Activated T-helper 2 cell treated with anti-CD3 and anti-CD28 coated beads, Interferon-gamma antibody, Interleukin-2, Interleukin-4, amounts not matched to agents 10 μg/mL and 5 μg/mL and 100 μg/mL, durations not matched to agents 14 hours and 24 hours and 36 hours (primary cell): ENCODE measurements around the gene KCNG2. TPM values are rescaled to one million over a fixed set of nuclear protein-coding genes. Genes with fewer than 3 reads are reported as not detected.

Experiments used
- DNase-seq: peaks from one replicate; pipeline ENCODE4 v3.0.0; 2021; ENCODE audit warnings: low spot score
- H3K27ac Mint-ChIP-seq: one replicate; pipeline ENCODE4 v1.8.0; 2021; ENCODE audit warnings: mixed read lengths
- H3K27me3 Mint-ChIP-seq: one replicate; pipeline ENCODE4 v1.8.0; 2021; ENCODE audit warnings: low read depth, mixed read lengths
- H3K36me3 Mint-ChIP-seq: one replicate; pipeline ENCODE4 v1.8.0; 2021; ENCODE audit warnings: low read depth, mixed read lengths
- H3K4me1 Mint-ChIP-seq: one replicate; pipeline ENCODE4 v1.8.0; 2021; ENCODE audit warnings: low read depth, mixed read lengths
- H3K4me3 Mint-ChIP-seq: one replicate; pipeline ENCODE4 v1.8.0; 2021; ENCODE audit warnings: low read depth, mild to moderate bottlenecking, moderate library complexity, mixed read lengths
- H3K9me3 Mint-ChIP-seq: one replicate; pipeline ENCODE4 v1.8.0; 2021; ENCODE audit warnings: mixed read lengths
- intact Hi-C: fragments of 100-400 bp; cut with micrococcal nuclease; formaldehyde crosslinking; loops from one replicate; pipeline ENCODE4 v1.15.1; 2023
- total RNA-seq: library from RNA; stranded (reverse); gene quantifications from 2 replicates; pipeline ENCODE4 v1.2.3, GENCODE V29; 2022

The KCNG2 gene
- total RNA-seq, 1 donor from 2014 or later, result not detected

- H3K9me3 Mint-ChIP-seq, result peaks cover 4% of the 10 kb centered on the region
- H3K4me1 Mint-ChIP-seq, result no peaks in the 10 kb centered on the region
- peaks cover 36% of the 10 kb centered on the region for H3K36me3 Mint-ChIP-seq
- no peak for DNase-seq
- H3K27ac Mint-ChIP-seq, result no peak overlapping the region
- H3K27me3 Mint-ChIP-seq, result no peaks in the 10 kb centered on the region
- H3K4me3 Mint-ChIP-seq, result no peak overlapping the region
- intact Hi-C loops, result no loop called here
Measured at GRCh38 chr18:79756143-79756500, 41.6 kb upstream of the KCNG2 start.

DNA sequence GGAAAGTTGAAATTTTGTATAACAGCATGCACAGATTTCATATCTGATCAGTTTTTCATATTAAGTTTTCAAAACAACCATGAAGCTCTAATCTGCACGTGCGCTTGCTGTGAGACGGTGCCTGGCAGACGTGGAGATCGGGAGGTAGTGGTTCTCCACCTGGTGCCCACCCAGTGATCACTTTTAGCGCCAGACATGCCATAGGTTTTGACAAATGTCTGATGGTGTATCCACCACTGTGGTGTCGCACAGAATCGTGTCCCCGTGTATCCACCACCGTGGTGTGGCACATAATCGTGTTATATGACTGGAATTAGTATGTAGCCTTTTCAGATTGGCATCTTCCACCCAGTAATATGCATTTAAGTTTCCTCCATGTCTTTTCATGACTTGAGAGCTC lies 40.9 kb upstream of the KCNG2 start:
- H3K27ac Mint-ChIP-seq, result no peak overlapping the region
- H3K4me1 Mint-ChIP-seq, result no peaks in the 10 kb centered on the region
- no peak for DNase-seq
- intact Hi-C loops, result no loop called here
- H3K36me3 Mint-ChIP-seq, result peaks cover 36% of the 10 kb centered on the region
- H3K9me3 Mint-ChIP-seq, result peaks cover 4% of the 10 kb centered on the region
- no peak overlapping the region for H3K4me3 Mint-ChIP-seq
- no peaks in the 10 kb centered on the region for H3K27me3 Mint-ChIP-seq

DNA sequence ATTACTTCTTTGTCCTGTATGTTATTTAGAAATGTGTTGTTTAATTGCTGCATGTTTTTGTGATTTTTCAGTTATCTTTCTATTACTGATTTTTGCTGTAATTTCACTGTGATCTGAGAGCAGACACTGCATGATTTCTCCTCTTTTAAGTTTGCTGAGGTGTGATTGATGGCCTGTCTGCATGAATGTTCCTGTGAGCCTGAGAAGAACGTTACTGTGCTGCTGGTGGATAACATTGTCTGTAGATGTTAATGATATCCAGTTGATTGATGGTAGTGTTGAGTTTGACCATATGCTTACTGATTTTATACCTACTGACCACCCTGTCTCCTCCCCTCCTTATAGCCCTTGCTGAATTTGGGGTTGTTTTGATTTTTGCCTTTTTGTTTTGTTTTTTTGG lies 37.4 kb upstream of the KCNG2 start:
- DNase-seq, result no peak
- H3K4me3 Mint-ChIP-seq, result no peak overlapping the region
- H3K36me3 Mint-ChIP-seq, result peaks cover 18% of the 10 kb centered on the region
- no peaks in the 10 kb centered on the region for H3K4me1 Mint-ChIP-seq
- H3K9me3 Mint-ChIP-seq, result peaks cover 4% of the 10 kb centered on the region
- intact Hi-C loops, result no loop called here
- peaks cover 1% of the 10 kb centered on the region for H3K27me3 Mint-ChIP-seq
- no peak overlapping the region for H3K27ac Mint-ChIP-seq

DNA sequence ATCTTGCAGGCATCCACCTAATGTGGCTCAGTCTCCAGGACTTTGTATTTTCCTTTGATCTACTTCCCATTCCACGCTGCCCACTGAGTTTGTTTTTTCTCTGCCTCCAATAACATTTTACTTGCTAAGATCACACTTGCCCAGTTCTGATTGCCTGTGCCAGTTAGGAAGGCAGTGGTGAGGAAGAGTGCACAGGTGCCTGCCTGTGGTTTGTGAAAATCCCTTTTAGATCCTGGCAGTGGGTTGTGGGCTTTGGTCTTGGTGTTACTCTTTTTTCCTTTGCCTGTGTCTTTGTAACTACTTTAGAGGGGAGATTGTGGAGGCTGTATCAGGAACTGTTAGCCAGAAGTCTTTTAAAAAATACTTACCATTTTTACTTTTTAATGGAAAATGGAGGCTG lies 36.9 kb upstream of the KCNG2 start:
- intact Hi-C loops, result no loop called here
- no peak for DNase-seq
- peaks cover 14% of the 10 kb centered on the region for H3K36me3 Mint-ChIP-seq
- no peaks in the 10 kb centered on the region for H3K4me1 Mint-ChIP-seq
- H3K4me3 Mint-ChIP-seq, result no peak overlapping the region
- H3K27ac Mint-ChIP-seq, result no peak overlapping the region
- H3K9me3 Mint-ChIP-seq, result peaks cover 8% of the 10 kb centered on the region
- H3K27me3 Mint-ChIP-seq, result peaks cover 1% of the 10 kb centered on the region

DNA sequence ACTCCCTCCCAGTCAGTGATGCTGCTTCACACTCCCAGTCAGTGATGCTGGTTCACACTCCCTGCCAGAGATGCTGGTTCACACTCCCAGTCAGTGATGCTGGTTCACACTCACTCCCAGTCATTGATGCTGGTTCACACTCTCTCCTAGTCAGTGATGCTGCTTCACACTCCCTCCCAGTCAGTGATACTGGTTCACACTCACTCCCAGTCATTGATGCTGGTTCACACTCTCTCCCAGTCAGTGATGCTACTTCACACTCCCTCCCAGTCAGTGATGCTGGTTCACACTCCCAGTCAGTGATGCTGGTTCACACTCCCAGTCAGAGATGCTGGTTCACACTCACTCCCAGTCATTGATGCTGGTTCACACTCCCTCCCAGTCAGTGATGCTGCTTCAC lies 34.3 kb upstream of the KCNG2 start:
- no peak for DNase-seq
- Mint-ChIP-seq H3K27ac (no peak overlapping the region), H3K36me3 (no peaks in the 10 kb centered on the region), H3K4me1 (no peaks in the 10 kb centered on the region), H3K27me3 (peaks cover 3% of the 10 kb centered on the region), H3K9me3 (peaks cover 18% of the 10 kb centered on the region), H3K4me3 (no peak overlapping the region)
- intact Hi-C loops, result no loop called here

- Mint-ChIP-seq H3K36me3 (no peaks in the 10 kb centered on the region), H3K27ac (no peak overlapping the region), H3K4me3 (no peak overlapping the region), H3K4me1 (no peaks in the 10 kb centered on the region), H3K9me3 (peaks cover 20% of the 10 kb centered on the region), H3K27me3 (peaks cover 5% of the 10 kb centered on the region)
- DNase-seq, result no peak
- intact Hi-C loops, result no loop called here
Measured at GRCh38 chr18:79764131-79764530, 33.6 kb upstream of the KCNG2 start.

DNA sequence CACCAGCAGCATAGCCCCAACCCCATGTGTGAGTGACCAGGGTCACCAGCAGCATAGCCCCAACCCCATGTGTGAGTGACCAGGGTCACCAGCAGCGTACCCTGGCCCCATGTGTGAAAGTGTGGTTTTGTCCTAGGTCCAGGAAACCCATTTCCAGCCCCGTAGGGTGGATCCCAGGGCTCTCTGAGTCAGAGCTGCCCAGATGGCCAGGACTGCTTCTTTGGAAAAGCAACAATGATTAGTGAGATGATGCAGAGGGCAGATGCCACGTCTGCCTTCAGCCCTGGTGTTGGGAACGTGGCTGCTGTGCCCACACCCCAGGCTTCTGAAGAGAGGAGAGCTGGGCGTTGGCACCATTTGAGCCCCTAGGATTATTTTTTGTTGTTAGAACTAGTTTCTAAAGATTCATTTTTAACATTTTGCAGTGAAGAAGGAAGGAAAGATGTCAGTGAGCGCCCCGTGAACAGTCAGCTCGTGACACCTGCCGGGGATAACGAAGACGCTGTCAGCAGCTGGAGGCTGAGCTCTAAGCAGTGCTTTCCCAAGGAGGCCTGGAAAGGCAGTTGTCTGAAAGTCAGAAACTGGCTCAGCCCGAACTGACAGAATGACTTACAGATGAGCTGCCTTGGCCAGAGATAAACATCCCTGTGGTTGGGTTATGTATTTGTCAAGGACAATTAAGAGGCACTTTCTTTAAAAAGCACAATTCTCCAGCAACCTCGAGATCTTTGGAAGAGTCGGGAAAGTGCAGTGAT lies 32.1 kb upstream of the KCNG2 start:
- Mint-ChIP-seq H3K4me3 (no peak overlapping the region), H3K27me3 (peaks cover 5% of the 10 kb centered on the region), H3K4me1 (no peaks in the 10 kb centered on the region), H3K36me3 (no peaks in the 10 kb centered on the region), H3K27ac (no peak overlapping the region), H3K9me3 (peaks cover 15% of the 10 kb centered on the region)
- intact Hi-C loops, result no loop called here
- no peak for DNase-seq

- Mint-ChIP-seq H3K27me3 (peaks cover 5% of the 10 kb centered on the region), H3K9me3 (peaks cover 15% of the 10 kb centered on the region), H3K4me3 (no peak overlapping the region), H3K36me3 (no peaks in the 10 kb centered on the region), H3K4me1 (no peaks in the 10 kb centered on the region), H3K27ac (no peak overlapping the region)
- intact Hi-C loops, result no loop called here
- no peak for DNase-seq
Measured at GRCh38 chr18:79766308-79766707, 31.4 kb upstream of the KCNG2 start.

GRCh38 chr18:79768745-79769144 lies 29.0 kb upstream of the KCNG2 start:
- Mint-ChIP-seq H3K4me1 (no peaks in the 10 kb centered on the region), H3K4me3 (no peak overlapping the region), H3K27me3 (peaks cover 4% of the 10 kb centered on the region), H3K27ac (no peak overlapping the region), H3K36me3 (no peaks in the 10 kb centered on the region), H3K9me3 (peaks cover 15% of the 10 kb centered on the region)
- DNase-seq, result no peak
- intact Hi-C loops, result no loop called here

- Mint-ChIP-seq H3K4me3 (no peak overlapping the region), H3K9me3 (peaks cover 15% of the 10 kb centered on the region), H3K27ac (no peak overlapping the region), H3K4me1 (no peaks in the 10 kb centered on the region), H3K36me3 (no peaks in the 10 kb centered on the region), H3K27me3 (peaks cover 4% of the 10 kb centered on the region)
- DNase-seq, result no peak
- intact Hi-C loops, result no loop called here
Measured at GRCh38 chr18:79769698-79770500, 27.8 kb upstream of the KCNG2 start.

DNA sequence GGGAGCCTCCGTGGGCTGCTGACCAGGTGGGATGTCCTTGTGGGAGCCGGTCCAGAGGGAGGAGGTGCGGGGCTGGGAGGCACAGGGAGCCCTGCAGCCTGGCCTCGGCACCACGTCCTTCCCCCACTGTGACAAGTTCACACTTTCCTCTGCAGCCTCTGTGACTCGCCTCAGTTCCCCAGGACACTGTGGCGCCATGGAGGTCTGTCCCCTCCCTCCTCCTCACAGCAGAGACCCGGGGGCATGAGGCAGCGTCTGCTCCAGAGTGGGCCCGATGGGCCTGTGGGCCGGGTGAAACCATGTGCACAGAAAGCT lies 27.3 kb upstream of the KCNG2 start:
- H3K27me3 Mint-ChIP-seq, result peaks cover 4% of the 10 kb centered on the region
- no peak overlapping the region for H3K4me3 Mint-ChIP-seq
- no peak overlapping the region for H3K27ac Mint-ChIP-seq
- intact Hi-C loops, result no loop called here
- H3K36me3 Mint-ChIP-seq, result no peaks in the 10 kb centered on the region
- DNase-seq, result no peak
- peaks cover 15% of the 10 kb centered on the region for H3K9me3 Mint-ChIP-seq
- no peaks in the 10 kb centered on the region for H3K4me1 Mint-ChIP-seq

DNA sequence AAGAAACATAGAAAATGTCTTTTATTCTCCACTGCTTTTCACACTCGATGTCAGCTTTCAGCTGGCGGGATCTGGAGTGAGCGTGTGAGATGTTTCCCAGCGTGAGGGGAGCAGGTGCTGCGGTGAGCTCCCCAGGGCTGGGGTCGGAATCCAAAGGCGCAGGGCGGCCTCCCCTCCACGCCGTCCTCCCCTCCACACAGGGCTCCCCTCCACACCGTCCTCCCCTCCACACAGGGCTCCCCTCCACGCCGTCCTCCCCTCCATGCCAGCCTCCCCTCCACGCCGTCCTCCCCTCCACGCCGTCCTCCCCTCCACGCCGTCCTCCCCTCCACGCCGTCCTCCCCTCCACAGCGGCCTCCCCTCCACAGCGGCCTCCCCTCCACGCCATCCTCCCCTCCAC lies 26.9 kb upstream of the KCNG2 start:
- Mint-ChIP-seq H3K36me3 (no peaks in the 10 kb centered on the region), H3K4me3 (no peak overlapping the region), H3K27ac (no peak overlapping the region), H3K9me3 (peaks cover 12% of the 10 kb centered on the region), H3K27me3 (peaks cover 4% of the 10 kb centered on the region), H3K4me1 (no peaks in the 10 kb centered on the region)
- DNase-seq, result no peak
- intact Hi-C loops, result no loop called here

DNA sequence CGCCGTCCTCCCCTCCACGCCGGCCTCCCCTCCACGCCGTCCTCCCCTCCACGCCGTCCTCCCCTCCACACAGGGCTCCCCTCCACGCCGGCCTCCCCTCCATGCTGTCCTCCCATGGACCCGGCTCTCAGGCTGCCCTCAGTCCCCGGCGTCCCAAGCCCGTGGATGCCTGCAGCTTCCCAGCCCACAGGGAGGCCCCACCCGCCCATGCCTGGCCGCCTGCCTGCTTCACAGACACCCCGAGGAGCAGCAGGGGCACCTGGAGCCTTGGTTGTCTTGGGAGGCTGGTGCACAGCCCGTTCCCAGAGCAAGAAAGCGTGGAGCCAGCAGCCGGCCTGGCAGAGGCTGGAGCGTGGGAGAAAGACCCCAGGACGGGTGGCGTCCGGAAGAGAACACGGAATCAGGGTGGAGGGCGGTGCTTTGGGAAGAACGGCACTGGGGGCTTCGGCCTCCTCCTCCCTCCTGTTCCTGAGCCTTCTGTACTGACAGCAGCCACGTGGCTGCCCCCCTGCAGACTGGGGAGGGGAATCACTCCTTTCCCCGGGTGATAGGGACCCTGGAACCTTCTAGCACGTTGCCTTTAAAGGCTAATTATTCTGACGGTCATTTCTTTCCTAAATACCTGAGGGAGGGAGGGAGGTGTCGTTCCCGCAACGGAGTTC lies 26.2 kb upstream of the KCNG2 start:
- Mint-ChIP-seq H3K4me1 (no peaks in the 10 kb centered on the region), H3K36me3 (no peaks in the 10 kb centered on the region), H3K27ac (no peak overlapping the region), H3K4me3 (no peak overlapping the region), H3K27me3 (peaks cover 4% of the 10 kb centered on the region), H3K9me3 (peaks cover 9% of the 10 kb centered on the region)
- no peak for DNase-seq
- intact Hi-C loops, result no loop called here
